ENCODE data around the gene MEP1A.

GRCh38 chr6:46862381-46862780 lies 69.2 kb downstream of the MEP1A start:
- TF ChIP-seq E2F6 (IDR thresholded peaks at IDR 0.05; ENCODE audit: borderline replicate concordance in 1 of 2, extremely low read depth in 1 of 2, insufficient read depth in 1 of 2, insufficient read length in 1 of 2, low read depth in 1 of 2, low read length in 1 of 2, poor library complexity in 1 of 2, severe bottlenecking in 1 of 2) (no peak), ZNF274 (IDR thresholded peaks at IDR 0.05; ENCODE audit: borderline replicate concordance, low read depth, low read length) (no peak), ZZZ3 (IDR thresholded peaks at IDR 0.05) (no peak), EP300 (IDR thresholded peaks at IDR 0.05; ENCODE audit: low read length) (no peak), CGGBP1 (CRISPR knock-in tag; IDR thresholded peaks at IDR 0.05) (no peak), ZNF263 (CRISPR knock-in tag; IDR thresholded peaks at IDR 0.05; ENCODE audit: borderline replicate concordance) (no peak), MITF (IDR thresholded peaks at IDR 0.05) (no peak), CTCF (IDR thresholded peaks at IDR 0.05 in 2 of 3, conservative IDR thresholded peaks at IDR 0.05 in 1 of 3; ENCODE audit: insufficient read depth in 2 of 3, low read depth in 1 of 3, low read length in 3 of 3) (no peak), POLR2AphosphoS5 (IDR thresholded peaks at IDR 0.05; ENCODE audit: control insufficient read depth, insufficient read depth, low read depth, low read length) (no peak), MYC (IDR thresholded peaks at IDR 0.05; ENCODE audit: low read depth, low read length) (no peak), MYC (CRISPR knock-in tag; IDR thresholded peaks at IDR 0.05; ENCODE audit: borderline replicate concordance, low read depth) (no peak), ZNF324 (CRISPR knock-in tag; IDR thresholded peaks at IDR 0.05) (no peak), BRD4 (IDR thresholded peaks at IDR 0.05) (no peak), BACH1 (tag; IDR thresholded peaks at IDR 0.05) (no peak)

Data from K562 (cell line).